A204.1 (cell line): ENCODE measurements around the gene TOLLIP.

Experiments
- FAIRE-seq: peaks from 2 replicates; lab custom pipeline; 2012; peaks lifted over from hg19 to GRCh38; lab: Jason Lieb, UNC

The TOLLIP gene

GRCh38 chr11:1230456-1231395, 78.7 kb downstream of the TOLLIP start:
- no peak for FAIRE-seq

DNA sequence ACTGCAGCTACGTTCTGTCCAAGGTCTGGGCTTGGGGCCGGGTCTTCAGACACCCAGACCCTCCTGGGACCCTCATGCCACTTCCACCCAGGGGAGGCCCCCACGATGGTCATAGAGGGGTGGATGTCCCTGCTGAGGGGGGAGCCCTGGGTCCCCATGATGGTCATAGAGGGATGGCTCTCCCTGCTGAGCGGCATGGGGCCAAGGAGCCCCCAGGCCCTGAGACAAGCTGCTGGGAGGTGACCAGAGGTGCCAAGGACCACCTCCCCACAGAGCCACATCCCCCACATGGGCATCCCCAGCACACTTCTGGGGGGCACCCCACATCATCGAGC, 79.3 kb downstream of the TOLLIP start:
- FAIRE-seq = no peak

GRCh38 chr11:1229471-1230120, 79.8 kb downstream of the TOLLIP start:
- no peak for FAIRE-seq

GRCh38 chr11:1228921-1229451, 80.4 kb downstream of the TOLLIP start:
- no peak for FAIRE-seq

DNA sequence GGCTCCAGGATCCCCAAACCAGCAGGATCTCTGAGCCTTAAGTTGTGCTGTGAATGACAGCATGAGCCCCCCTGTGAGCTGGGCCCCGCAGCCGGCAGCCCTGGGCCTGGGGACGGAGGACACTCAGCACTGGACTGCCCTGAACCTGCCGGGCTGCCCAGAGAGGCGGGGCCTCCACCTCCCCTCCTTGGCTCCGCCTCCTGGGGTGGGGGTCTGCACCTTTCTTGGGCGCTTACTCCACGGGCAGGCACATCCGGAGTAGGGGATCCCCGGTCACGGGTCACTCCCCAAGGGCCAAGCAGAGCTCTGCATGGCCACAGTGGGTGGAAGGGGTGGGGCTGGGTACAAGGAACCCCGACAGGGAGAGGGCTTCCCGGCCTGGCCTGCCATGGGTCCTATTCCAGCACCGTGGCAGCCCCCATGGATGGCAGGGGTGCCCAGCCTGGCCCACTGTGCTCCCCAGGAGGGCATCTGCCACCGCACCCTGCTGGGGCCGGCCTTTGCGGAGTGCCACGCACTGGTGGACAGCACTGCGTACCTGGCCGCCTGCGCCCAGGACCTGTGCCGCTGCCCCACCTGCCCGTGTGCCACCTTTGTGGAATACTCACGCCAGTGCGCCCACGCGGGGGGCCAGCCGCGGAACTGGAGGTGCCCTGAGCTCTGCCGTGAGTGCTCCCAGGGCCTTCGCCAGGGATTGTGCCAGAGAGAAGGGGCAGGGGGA, 81.2 kb downstream of the TOLLIP start:
- no peak for FAIRE-seq

- FAIRE-seq = no peak
Measured at GRCh38 chr11:1227551-1228100, 81.8 kb downstream of the TOLLIP start.

GRCh38 chr11:1226986-1227550, 82.4 kb downstream of the TOLLIP start:
- no peak for FAIRE-seq

DNA sequence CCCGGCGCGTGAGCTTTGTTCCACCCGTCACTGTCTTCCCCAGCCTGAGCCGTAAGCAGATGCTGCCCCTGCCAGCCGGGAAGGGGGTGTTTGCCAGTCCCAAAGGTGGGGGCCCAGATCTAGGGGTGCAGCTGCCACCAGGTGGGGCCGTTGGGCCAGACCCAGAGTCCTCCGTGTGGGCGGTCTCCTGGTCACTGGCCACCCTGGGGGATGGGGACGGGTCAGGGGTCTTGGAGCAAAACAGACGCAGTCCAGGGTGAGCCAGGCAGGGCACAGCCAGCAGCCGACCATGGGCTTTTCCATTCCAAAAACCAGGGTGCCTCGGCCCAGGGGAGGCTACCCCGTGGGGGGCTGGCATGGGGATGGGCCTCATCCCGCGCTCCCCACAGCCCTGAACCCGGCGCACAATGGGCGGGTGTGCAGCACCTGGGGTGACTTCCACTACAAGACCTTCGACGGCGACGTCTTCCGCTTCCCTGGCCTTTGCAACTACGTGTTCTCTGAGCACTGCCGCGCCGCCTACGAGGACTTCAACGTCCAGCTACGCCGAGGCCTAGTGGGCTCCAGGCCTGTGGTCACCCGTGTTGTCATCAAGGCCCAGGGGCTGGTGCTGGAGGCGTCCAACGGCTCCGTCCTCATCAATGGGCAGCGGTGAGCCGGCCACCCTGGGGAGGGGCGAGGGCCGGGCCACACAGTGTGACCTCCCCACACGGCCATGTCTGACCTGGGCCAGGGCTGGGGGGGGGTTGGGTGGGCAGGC, 83.0 kb downstream of the TOLLIP start:
- FAIRE-seq = no peak

- FAIRE-seq = no peak
Measured at GRCh38 chr11:1225386-1226225, 83.8 kb downstream of the TOLLIP start.

DNA sequence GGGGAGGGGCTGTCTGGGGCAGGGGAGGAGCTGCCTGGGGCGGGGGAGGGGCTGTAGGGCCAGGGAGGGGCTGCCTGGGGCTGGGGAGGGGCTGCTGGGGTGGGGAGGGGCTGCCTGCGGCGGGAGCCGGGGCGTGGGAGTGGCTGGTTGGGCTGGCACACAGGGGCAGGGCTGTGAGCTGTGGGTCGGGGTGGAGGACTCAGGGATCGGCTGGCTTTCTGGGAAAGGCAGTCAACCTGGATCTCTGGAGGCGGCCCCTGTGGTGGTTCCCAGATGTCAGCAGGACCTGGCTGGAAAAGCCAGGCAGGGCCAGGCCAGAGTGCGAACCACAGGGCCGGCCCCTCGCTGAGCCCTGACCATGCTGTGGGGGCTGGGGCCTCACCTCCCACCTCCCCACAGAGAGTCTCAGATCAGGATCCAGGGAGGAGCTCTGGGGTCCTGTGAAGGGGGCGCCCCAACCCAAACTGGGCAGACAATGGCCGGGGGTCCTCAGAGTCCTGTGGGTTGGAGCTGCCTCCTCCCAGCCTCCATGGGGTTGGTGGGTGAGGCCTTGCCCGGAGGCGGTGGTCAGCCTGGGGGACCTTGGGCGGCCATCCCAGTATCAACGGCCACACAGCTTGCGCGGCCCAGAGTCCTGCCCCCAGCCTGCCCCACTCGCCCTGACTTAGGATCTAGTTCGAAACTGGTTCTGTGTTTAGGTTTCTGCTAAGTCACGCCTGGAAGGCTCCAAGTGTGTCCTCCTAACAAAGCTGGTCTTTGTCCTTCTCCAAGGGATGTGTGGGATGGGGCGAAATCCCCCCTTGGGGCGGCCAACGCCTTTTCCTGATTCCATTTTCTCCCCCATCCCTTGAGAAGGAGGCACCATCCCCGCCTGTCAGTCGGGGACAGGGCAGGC, 84.7 kb downstream of the TOLLIP start:
- no peak for FAIRE-seq
